Body of pancreas (tissue), 4 donors: Measurements from ENCODE around the gene AGBL5.
"Not testable (repeated sequence)": the region's sequence is repeated elsewhere in the genome, so short reads cannot be mapped to it uniquely, and the experiment has no call there.

Experiments used
- POLR2A ChIP-seq, 3 donors: fragments of 450-650 bp; IDR thresholded peaks; one replicate each; pipeline ENCODE4 v1.6.1; 2016; ENCODE audit warnings: antibody characterized with exemption in 3 of 3, mild to moderate bottlenecking in 2 of 3
- TF ChIP-seq, protein P1 (sequence below), 7 experiments: fragments of 450-650 bp in 4 of 7; fragments of 200-600 bp in 3 of 7; sonication (generic) in 3 of 7; IDR thresholded peaks; one replicate each; pipeline ENCODE4 v1.5.1; 2016 to 2019; ENCODE audit warnings: antibody characterized with exemption in 7 of 7

DNA sequence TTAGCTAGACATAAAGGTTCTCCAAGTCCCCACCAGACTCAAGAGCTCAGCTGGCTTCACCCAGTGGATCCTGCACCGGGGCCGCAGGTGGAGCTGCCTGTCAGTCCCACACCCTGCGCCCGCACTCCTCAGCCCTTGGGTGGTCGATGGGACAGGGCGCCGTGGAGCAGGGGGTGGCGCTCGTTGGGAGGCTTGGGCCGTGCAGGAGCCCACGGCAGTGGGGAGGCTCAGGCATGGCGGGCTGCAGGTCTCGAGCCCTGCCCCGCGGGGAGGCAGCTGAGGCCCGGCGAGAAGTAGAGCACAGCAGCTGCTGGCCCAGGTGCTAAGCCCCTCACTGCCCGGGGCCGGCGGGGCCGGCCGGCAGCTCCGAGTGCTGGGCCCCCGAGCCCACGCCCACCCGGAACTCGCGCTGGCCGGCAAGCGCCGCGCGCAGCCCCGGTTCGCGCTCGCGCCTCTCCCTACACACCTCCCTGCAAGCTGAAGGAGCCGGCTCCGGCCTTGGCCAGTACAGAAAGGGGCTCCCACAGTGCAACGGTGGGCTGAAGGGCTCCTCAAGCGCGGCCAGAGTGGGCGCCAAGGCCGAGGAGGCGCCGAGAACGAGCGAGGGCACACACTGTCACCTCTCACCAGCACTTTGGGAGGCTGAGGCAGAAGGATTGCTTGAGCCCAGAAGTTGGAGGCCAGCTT, 60.1 kb downstream of the AGBL5 start:
- TF ChIP-seq POLR2A (IDR thresholded peaks at IDR 0.05), result not testable (repeated sequence)
- TF ChIP-seq, protein P1, sequence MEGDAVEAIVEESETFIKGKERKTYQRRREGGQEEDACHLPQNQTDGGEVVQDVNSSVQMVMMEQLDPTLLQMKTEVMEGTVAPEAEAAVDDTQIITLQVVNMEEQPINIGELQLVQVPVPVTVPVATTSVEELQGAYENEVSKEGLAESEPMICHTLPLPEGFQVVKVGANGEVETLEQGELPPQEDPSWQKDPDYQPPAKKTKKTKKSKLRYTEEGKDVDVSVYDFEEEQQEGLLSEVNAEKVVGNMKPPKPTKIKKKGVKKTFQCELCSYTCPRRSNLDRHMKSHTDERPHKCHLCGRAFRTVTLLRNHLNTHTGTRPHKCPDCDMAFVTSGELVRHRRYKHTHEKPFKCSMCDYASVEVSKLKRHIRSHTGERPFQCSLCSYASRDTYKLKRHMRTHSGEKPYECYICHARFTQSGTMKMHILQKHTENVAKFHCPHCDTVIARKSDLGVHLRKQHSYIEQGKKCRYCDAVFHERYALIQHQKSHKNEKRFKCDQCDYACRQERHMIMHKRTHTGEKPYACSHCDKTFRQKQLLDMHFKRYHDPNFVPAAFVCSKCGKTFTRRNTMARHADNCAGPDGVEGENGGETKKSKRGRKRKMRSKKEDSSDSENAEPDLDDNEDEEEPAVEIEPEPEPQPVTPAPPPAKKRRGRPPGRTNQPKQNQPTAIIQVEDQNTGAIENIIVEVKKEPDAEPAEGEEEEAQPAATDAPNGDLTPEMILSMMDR (IDR thresholded peaks at IDR 0.05), result not testable (repeated sequence)
